Right kidney (tissue), 1 donor: ENCODE data around the gene SNX14.

Source experiments
- DNase-seq: peaks from one replicate; pipeline ENCODE4 v3.0.0-alpha.2; 2016

The SNX14 gene

DNA sequence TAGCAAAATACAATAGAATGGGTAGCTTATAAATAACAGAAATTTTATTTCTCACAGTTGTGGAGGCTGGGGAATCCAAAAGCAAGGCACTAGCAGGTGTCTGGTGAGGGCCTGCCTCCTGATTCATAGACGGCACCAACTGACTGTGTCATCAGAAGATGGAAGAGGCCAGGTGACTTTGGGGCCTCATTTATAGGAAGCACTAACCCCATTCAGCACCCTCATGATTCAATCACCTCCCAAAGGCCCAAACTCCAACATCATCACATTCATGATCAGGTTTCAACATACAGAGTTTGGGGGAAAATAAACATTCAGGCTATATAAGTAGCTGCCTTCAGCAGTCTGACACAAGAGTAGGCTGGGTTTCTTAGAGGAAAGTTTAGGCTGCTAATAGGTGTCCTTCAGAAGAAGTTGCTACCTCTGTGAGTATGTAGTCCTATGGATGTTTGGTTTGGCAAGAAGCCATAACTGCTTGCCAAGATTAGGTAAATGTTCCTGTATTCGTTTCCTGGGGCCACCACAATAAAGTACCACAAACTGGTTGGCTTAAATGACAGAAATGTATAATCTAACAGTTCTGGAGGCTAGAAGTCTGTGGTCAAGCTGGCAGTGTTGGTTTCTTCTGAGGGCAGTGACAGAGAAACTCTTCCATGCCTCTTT is 94.9 kb downstream of the SNX14 start:
- DNase-seq: no peak

DNA sequence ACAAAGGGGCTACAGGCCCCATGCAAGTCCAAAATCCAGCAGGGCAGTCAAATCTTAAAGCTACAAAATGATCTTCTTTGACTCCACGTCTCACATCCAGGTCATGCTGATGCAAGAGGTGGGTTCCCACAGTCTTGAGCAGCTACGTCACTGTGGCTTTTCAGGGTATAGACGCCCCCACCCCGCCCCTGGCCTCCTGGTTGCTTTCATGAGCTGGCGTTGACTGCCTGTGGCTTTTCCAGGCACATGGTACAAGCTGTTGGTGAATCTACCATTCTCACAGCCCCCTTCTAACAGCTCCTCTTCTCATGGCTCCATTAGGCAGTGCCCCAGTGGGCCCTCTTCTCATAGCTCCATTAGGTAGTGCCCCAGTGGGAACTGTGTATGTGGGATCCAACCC is 96.8 kb downstream of the SNX14 start:
- no peak for DNase-seq

DNA sequence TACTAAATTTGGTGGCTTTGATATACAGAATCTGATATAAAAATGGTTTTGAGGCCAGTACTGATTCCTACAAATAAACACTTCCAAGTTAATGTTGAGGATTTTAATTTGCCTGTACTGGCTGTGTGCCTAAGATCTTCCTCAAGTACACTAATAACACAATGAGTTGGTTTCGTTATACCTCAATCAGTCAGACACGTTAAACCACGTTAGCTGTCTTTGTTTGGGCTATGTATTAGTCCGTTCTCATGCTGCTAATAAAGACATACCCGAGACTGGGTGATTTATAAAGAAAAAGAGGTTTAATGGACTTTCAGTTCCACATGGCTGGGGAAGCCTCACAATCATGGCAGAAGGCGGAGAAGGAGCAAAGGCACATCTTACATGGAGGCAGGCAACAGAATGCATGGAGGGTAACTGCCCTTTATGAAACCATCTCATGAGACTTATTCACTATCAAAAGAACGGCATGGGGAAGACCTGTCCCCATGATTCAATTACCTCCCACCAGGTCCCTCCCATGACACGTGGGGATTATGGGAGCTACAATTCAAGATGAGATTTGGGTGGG is 97.6 kb downstream of the SNX14 start:
- DNase-seq: no peak

DNA sequence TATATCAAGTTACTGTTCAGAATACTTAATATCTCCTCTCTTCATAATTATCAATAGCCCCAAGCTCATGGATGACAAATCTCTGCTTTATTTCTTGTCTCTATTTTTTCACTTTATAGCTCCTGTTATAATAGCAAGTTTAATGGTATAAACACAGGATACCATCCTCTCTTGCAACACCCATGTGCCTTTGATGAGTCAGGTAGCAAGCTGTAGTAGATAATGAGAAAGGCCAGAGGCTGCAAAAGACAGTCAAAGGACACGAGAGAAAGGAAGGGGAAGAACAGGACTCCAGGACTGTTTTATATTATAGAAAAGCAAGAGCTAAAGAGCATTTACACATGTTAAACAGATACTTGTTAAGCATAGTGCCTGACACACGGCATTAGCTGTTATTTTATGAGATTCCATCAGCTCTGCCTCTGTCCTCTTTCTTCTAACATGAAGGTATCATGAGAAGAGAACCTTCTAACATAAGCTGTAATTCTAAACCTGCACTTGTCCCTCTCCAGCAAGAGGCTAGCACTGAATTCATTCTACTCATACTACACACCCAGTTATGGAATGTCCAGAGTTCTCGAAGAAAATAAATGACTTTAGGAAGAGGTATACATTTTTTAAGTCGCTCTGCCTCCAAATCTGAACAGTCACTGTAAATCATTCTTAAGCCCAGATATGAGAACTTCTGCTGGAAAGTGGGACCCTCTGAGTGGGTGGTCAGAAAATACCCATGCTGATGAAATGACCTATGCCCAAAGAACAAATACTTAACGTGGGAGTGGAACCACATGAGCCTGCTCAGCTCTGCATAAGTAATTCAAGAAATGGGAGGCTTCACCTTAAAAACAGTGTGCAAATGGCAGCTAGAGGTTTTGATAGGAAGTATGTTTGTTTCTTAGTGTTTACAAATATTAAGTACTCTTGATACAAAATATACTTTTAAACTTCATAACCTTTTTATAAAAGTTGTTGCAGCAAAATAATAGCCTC is 98.8 kb downstream of the SNX14 start:
- no peak for DNase-seq

DNA sequence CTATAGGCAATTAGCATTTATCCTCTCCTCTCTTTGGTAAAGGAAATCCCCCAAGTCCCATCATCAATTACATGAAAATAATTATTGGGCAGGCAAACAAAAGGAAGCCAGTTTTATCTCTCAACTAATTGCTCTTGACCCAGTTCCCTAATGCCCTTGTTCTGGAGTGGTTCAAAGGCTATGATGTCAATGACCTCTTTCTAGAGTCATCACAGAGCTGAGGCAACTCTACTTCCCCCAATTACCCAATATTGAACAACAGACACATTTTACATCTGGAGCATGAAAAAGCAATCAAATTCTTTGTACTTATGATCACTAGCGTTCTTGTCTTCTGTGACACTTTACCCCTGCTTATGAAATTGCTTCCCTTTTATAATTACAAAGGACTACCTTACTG is 100.3 kb downstream of the SNX14 start:
- no peak for DNase-seq

DNA sequence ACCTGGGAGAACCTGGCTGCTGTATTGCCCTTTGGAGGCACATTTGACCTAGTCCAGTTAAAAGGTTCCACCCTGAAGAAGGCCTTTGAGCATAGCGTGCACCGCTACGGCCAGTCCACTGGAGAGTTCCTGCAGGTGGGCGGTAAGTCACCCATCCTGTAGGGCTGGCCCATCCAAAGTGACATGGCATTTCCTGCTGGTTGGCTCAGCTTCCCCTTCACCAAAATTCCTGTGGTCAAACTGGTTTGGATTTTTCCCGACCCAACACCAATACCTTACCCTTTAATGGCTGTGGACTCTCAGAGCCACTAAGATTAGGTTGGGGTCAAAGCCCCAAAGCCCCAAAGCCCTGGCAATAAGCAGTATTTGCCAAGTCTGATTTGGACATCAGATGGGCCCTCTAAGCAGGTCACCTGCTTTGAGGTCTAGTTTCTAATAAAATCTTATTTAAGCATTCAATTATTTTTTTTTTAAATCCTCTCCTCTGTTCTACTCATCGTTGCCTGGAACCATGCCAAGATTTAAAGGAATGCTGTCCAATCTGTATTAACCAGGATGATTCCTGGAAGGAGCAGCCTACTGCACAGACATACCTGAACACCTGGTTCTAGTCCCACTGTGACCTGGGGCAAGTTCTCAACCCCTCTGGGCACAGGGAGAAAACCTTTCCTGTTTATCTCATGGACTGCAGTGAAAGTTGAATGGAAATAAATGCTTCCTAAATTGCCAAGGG is 103.0 kb downstream of the SNX14 start:
- no peak for DNase-seq

DNA sequence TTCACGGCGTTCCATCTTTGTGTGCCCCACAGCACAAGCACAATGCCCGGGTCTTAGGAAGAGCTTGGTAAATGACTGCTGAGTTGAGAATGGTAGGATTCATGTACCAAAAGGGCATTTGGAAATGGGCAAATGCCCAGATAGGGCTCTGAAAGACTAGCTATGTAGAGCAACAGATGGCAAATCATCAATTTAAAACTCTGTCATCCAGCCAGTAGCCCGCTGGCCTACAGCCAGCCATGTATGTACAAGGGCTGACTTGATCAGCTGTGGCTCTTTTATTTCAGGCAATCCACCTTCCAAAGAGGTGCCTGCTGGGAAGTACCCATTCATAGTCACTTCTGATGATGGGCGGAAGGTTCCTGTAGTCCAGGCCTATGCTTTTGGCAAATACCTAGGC is 108.7 kb downstream of the SNX14 start:
- no peak for DNase-seq

DNA sequence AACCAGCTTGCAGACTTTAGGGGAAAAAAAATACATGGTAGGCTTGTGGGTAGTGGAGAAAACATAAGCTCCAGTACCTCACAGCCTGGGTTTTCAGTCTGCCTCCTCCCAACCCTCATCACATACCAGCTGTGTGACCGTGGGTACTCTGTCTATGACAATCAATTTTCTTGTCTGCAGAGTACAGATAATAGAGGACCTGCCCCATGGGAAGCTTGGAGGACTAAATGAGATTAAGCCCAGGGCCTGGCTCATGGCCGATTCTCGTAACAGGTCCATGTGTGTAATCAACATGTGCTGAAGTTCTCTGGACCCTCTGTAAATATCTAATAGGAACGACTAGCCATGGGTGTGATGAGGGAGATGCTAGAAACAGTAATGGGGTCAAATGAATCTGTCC is 109.8 kb downstream of the SNX14 start:
- DNase-seq: no peak

DNA sequence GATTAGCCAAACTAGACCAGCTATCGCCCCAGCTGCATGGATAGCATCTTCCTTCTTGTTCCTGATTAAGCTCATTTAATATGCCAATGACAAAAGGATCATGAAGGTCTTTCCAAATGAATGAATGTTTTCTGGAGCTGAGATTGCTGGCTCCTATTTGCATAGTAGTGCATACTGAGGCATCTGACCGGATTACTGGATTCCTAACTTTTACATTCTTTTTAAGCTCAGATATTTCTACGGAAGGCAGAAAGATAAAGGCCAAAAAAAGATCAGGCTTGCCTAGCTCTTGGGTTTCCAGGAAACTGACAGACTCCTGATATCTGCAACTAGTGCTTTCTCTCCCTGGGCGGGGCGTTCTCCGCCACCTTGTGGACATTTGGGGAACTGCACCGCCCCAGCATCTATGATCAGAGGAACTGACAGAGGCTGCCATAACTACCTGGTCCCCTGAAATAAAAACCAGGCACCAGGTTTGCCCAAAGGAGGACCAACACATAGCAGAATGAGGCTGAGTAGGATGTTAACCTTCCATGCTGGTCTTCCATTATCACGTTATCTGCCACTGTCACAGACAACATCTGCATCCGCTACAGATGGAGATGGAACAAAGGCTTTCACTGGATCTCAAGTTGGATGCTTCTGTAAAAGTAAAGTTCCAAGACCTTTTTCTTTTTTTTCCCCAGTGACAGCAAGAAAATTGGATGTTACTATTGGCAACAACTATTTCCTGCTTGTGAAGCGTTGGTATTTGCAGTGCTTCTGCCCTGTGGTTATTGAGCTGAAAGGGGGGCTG is 110.6 kb downstream of the SNX14 start:
- peak; percentile 35 for DNase-seq

DNA sequence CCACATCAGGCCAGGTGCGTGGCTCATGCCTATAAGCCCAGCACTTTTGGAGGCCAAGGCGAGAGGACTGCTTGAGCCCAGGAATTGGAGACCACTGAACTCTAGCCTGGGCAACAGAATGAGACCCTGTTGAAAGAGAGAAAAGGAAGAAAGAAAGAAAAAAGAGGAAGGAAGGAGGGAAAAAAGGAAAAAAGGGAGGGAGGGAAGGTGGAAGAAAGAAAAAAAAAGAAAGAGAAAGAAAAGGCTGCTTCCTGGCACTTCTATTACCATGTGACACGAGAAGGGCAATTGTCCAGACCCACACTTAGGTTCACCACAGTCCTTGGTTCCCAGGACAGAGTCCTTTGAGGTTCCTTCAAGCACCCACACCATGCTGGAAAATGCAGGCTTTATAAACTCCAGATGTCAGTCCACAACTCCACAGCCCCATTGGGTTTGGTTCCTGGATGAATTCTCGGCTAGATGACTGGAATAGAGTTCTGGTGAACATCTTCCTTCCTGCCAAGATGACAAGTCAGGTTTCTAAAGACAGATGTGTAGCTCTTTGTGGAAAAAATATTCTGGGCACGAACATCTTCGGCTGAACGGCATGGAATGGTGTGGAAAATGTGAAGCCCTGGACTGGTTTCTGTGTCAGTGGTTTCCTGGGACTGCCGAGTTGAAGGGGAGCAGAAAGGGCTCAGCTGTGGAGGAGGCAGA is 111.3 kb downstream of the SNX14 start:
- no peak for DNase-seq

DNA sequence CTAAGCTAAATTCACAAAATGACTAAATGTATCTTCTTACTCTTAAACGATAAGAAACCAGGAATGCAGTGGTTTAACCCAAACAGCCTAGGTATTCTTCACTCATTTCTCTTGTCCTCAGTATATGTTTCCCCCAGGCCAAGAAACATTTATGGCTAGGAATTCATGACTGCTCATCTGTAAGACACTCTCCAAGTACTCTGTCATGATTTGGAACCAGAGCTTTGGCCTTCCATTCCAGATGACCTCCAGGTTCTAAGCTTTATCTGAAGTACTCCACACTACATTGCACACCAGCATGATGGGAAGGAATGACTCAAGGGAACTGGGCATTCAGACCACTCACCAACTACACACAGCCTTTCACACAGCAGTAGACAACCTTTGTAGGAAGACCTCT is 114.5 kb downstream of the SNX14 start:
- DNase-seq: no peak

DNA sequence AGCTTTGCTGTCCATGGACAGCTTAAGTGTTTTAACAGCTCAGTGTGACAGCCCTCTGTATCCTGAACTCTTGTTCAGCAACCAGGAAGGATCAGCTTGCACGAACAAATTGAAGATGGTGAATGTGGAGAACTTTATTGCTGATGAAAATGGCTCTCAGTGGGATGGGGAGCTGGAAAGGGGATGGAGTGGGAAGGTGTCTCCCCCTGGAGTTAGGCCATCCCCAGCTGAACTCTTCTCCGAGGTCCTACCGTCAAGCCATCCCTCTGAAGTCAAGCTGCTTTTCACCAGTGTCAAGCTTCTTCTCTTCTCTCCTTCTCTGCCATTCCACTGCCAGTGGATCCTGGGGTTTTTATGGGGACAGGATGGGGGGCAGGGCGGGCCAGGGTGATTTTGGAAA is 117.1 kb downstream of the SNX14 start:
- no peak for DNase-seq

DNA sequence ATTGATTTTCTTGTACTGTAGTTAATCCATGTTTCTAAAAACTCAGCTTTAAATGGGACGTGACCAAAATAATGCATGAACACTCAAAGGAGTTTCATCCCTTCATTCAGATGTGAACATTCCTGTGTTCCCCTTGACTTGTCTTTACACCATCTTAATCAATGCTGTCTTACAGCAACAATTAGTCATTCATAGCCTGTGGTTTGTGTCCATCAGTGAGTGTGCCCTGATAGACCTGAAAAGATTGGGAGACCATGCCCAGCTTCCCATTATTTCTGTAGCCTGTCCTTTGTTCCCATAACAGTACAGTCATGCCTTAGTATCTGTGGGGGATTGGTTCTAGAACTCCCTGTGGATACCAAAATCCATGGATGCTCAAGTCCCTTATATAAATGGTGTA is 119.9 kb downstream of the SNX14 start:
- no peak for DNase-seq

DNA sequence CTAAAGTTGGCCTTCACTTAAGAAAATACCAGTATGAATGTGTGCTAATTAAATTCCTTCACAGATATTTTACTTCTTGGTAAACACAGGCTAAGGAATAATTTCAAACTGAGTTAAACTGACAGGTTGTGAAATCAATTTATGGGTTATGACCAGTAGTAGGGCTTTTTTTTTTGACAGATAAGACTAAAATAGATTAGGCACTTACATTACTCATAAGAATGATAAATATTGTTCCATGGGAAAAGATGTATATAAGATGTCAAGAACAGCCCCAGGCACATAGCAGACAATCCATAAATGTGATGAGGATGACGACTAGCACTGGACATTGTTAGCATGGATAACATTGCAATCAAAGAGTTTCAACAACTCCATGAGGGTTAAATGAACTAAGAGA is 120.9 kb downstream of the SNX14 start:
- DNase-seq: no peak

DNA sequence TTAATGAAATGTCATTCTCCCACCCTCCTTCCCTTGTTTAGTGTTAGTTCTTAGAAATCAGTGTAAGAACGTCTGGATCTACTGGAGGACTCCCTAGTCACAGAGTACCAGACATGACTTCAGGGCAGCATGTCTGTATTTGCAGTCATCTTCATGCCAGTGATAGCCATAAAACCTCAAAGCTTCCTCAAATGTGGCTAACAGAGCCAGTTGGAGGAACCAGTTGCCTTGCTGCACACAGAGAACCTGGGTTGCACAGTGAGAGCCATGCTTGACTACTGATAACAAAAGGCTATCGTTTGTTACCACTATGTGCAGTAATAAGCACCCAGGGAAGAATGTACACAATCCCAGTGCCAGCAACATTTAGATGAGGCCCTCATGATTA is 123.6 kb downstream of the SNX14 start:
- no peak for DNase-seq

DNA sequence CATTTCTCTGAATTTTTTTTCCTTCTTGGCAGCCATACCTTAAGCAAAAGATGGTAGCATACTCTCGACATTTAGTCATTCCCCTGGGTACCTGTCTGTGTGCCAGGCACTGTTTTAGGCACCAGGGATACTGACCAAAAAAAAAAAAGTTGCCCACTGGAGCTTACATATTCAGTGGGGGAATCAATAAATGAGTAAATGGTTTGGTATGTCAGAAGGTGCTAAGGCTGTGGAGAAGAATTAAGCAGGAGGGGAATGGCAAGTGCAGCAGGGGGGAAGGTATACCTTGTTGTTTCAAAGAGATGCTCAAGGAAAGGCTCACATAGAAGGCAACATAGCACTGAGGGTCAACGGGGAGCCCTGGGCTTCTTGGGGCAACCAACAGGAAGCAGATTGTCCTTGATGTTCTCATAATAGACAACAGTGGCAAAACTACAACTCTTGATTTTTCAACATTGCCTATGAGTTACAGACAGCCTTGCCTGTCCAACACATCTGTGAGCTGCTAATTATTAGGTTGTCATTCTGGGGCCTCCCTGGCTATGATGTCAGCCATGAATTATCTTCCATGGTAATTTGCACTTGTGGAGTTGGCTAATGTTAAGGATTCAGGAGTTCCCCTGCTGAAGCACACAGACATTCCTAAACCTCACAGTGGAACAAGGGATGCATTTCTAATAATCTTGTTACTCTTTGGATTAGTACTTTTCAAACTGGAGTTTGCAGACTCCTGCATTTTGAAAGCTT is 124.2 kb downstream of the SNX14 start:
- DNase-seq: no peak

DNA sequence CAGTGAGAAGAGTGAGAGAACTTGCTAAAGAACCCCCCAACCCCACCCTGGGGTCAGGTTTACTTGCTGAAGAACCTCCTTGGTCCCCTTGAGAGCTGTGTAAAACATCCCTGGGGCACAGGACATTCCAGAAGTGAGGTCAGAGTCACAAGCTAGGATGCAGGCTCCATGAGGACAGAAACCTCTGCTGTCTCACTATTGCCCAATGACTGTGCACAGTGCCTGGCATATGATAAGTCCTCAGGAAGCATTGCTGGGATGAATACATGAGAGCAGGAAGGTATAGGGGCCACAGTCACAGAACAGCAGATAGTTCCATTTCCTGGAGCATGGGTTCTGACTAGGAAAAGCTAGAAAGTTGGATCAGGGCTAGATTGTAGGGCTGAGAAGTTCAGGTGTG is 125.3 kb downstream of the SNX14 start:
- no peak for DNase-seq

DNA sequence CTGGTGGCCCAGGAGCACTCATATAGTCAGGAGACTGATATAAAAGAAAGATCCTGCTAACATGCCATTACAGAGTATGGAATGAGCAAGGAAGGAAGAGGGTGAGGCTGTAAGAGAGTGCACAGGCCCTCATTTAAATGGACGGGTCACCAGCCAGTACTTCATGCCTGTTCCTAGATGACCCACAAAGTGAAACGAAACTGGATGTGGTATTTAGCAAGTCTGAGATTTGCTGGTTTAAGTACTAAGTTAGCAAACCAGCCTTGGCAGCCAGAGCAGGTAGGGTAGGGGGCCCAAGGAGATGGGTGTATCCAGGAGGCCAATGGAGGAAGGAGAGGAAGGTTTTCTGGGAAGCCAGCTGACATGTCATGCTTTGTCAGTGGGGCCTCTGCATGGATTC is 127.9 kb downstream of the SNX14 start:
- DNase-seq: no peak

DNA sequence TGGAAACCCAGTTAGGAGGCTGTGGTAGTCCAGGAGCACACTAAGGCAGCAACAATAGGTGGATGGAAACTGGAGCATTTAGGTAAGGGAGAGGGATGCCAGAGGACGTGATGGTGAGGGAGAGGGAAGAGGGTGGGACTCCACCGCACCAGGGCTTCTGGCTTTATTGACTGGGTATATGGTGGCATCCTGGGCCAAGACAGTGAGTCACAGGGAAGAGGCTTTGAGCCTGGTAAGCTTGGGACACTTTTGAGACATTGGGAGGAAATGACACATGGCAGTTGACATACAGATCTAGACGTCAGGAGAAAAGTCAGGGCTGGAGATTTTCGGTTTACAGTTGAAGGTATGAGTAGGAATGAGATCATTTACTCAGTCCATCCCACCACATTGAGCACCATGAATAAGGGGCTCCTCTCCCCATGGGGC is 128.9 kb downstream of the SNX14 start:
- no peak for DNase-seq

DNA sequence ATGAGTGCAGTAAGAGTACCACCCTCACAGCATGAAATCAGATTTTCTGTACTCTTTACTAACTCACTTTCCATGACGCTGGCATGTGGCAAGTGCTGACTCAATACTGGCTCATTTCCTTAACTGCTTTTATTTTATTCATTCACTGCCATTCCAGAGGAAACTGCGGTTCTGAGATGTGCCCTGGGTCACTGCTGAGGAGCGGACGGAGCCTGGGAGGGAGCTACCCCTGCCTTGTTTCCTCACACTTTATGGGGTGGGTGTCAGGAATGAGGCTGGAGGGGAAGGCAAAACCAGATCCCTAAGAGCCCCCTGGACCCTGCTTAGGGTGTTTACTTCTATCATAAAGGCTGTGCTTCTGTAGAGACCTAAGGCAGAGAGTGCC is 129.4 kb downstream of the SNX14 start:
- DNase-seq: no peak
